NCI-H69 (cell line): ENCODE data around the gene CLDN22.

Experiments used
- DNase-seq: peaks from one replicate; lab custom pipeline; 2025; lab: John Stamatoyannopoulos, UW

Gene CLDN22

DNA sequence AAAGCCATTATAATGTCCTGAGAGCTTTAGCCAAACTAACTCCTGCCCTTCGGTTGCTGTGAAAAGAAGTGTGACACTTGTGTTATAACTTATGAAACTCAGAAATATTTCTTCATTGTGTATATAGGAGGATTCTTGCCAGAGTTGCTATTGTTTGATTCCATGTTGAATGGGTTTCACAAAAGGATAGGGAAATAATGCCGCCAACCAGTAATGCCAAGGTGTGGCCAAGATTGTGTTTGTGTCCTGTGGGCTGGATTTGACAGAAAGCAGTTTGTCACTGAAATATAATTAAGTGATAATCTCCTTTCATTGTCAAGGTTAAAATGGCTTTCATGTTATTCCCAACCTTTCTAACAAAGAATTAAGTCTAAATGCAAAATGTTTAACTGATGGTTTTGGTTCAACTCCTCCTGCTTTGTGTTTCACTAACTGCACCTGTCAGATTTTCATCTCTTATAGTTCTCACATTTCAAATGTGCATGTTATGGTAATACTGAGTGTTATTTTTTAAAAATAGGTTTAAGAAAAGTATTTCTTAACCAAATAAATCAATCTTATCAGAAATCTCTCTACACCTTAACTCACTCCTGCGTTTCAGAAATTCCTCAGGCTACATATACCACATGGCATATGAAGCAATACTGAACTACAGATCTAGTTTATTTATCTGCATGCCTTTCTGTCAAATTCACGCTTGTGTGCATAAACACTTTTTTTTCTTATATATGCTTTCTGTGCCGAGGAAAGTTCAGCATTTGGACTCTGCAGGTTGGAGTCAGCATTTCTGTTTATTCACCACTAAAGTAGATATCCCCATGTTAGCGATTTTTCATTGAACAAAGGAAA lies at the start of gene CLDN22:
Gene CLDN22, minus strand, starts transcription at position 66 of the 849 bp plus-strand sequence. Its CDS starts 58 bp downstream, at position 8.
- no peak for DNase-seq

DNA sequence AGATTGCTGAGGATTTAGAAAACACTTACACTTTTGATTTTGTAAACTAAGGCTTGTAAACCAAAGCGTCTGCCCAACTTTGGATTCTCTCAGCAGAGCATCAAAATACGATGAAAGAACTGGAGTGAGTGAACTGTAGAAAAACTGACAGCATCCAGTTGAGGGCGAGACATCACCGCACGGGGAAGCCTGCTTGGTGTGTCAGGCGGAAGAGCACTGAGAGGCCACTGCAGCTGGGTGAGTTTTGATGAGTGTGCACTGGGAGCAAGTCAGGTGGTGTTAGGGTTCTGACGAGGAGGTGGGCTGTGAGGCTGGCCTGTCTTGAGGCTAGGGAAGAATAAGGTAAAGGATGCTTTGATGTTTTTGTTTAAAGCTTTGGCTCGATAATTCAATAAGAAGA lies 49.0 kb upstream of the CLDN22 start:
- DNase-seq: no peak

DNA sequence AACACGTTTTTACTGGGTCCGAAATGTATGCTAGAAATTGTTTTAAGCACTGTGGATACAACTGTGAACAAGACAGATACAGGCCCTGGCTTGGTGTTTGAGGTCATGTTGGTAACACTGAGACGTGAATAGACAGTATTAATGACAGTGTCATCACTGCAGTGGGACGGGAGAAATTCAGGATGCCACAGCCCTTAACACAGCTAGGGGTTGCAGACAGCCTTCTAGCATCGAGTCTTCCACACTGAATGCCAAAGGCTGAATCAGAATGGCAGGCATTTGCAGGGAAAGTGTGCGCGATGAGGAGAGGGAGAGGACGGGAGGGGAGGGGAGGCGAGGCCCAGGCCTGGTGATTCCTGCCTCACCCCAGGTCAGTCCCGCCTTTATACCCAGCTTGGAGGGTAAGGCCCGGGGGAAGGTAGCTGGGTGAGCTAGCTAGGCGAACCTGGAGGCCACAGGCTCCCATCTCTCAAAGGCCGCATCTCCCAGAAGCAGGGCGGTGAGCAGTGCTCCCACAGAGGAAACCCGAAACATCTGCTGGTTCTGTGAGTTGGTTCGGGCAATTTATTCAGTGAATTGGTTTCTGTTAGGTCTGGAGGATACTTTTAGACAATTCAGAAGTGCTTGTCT lies 46.2 kb upstream of the CLDN22 start:
- DNase-seq: no peak

DNA sequence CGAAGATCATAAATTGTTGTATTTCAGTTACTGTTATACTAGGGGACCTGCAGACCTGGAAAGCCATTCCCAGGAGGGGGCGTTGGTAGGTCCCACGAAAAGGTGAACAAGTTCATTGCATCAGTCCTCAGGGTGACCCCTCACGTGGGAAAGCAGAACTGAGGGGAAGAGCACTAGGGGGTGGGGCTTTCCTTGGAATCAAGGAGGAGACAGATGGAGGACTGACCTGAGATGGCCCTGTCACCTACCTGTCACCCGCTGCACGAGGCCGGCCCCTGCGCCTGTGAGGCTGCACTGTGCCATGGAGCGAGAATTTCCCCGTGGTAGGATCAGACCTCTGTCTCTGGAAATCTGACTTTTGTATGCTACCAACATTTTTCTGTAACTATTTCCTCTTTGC lies 43.9 kb upstream of the CLDN22 start:
- no peak for DNase-seq

DNA sequence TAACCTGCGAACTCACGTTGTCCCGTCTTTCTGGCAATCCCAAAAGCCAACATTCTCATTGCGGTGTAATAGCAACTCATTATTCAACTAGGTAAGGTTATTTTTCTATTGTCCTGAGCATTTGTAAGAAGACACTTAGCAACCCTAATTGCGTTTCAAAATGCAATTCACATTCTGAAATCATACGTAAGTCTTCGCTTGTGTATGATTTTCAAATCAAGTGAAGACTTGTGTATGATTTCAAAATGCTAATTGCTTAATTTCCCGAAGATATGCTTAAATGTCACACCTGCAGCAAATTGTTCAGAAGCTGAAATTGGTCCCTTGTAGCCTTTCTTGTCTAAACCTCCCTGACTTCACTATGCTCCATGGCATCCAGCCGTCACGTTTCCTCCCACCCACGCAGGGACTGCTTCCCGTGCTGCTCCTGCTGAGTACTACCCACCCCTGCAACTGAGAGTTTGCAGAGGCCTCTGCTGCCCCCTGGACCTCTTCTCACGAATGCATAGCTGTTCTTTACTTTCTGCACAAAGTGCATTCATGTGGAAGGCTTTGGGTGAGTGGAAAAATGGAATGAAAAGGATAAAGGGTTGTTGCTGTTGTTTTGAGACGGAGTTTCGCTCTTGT lies 43.0 kb upstream of the CLDN22 start:
- peak; percentile 2 for DNase-seq

DNA sequence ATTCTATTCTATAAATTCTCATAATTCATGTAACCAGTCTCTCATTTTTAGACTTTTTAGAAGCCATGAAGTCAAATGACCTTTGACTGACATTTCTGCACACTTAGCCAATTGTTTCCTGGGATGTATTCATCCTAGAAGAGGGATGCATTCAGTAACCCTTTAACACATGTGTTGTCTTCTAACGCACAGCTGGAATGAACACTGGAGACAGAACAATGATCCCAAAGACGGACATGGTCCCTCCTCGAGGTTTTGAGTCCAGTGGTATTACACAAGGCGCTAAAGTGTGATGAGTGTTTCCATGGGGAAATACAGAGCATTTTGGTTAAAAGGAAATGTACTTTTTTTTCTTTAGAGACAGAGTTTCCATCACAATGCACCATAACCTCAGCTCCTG lies 42.0 kb upstream of the CLDN22 start:
- DNase-seq: no peak

DNA sequence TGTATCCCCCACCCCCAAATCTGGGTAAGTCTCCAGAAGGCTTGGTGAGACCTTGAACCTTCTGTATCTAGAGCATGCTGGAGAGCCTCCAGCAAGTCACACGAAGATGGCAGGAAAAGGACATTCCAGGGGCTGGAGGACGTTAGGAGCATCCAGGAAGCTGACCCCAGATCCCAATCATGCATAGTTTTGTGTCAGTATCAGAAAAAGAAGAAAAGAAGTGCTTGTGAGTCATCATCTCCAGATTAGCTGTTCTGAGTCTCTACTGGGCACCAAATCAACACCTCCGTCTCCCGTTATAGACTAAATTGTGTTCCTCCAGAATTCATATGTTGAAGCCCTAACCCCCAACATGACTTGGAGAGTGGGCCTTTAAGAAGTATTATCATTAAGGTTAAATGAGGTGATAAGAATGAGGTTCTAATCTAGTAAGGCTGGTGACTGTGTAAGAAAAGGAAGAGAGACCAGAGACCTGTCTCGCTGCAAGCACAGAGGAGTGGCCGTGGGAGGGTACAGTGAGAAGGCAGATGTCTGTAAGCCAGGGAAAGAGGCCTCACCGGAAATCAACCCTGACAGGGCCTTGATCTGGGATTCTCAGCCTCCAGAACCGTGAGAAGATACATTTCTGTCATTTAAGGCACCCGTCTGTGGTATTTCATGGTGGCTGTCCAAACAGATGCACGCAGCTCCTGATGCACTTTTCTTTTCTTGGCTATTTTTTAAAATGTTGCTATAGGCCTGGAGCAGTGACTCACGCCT lies 40.3 kb upstream of the CLDN22 start:
- DNase-seq: no peak

DNA sequence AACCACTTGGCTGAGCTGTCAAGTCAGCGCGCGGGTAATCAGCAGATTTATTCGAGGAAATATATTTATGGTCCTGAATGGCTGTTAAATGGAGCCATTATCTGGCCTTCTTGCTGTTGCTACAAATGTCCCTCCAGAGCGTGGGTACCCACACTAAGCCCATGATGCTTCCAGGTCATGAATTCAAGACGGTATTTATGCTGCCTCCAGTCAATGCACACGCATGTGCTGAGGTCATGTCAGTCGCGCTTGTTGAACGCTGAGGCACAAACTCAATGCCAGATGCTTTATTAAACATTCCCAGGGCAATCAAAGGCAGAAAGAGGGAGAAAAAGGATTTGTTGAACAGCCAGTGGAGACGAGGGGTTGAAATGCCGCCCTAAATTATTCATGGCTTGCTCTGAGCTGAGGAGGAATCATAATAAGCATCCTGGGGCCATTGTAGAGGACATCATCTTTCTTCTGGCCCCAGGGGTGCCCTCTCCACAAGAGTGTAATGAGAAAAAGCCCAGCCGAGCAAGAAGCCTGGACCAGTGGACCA lies 38.2 kb upstream of the CLDN22 start:
- DNase-seq: no peak

DNA sequence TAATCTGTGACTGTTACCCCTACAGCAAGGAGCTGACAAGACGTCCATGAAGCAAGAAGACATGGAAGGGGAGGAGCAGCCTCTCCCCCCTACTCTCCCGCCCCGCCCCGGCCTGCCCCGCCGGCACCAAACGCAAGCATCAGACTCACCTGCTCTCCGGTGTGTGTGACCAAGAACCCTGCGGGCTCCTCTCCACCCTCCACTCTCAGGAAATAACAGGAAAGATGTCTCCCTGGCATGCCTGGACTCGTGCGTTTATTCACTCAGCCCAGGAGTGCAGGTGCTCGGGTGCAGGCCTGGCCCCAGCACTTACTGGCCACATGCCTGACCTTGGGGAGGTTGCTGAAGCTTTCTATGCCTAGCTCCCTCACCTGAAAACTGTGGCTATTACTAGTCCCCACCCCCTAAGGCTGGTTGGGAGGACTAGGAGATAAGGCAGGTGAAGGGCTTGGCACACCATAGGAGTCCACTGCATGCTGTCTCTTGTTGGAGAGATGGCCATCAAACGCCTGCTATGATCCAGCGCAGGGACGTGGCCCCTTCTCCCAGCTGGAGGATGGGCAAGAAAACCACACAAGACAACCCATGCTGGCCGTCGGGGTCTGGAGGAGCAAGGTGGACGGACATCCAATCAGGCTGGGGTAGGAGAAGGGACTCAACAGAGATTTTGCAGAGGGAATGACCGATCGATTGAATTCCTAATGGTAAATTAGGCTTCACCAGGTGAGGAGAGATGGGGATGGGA lies 37.0 kb upstream of the CLDN22 start:
- DNase-seq: peak; percentile 77

DNA sequence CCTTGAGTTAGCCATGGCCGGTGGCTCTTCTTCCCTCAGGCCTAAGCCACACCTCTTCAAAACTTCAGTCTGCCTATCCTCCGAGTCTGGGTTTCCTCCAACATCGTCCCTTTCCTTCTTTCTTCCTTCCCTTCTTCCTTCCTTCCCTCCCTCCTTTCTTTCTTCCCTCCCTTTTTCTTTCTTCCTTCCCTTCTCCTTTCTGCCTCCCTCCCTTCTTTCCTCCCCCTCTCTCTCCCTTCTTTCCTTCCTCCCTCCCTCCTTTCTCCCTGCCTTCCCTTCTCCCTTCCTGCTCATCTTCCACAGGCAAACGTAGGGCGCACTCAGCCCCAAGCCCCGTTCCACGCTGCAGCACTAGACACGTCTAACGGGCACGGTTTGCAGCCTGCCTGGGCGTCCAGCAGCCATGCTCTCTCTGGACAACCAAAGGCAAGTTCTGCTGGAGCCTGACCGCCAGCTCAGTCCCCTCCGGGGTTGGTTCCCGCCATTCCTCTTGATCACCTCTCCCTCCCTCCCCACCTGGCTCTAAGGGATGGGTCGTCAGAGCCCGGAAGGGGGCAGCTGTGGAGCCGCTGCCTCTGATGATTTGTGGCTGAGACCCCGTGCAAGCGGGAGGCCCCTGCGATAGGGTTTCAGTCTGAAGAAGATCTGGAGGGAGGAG lies 36.2 kb upstream of the CLDN22 start:
- DNase-seq: peak; percentile 46

DNA sequence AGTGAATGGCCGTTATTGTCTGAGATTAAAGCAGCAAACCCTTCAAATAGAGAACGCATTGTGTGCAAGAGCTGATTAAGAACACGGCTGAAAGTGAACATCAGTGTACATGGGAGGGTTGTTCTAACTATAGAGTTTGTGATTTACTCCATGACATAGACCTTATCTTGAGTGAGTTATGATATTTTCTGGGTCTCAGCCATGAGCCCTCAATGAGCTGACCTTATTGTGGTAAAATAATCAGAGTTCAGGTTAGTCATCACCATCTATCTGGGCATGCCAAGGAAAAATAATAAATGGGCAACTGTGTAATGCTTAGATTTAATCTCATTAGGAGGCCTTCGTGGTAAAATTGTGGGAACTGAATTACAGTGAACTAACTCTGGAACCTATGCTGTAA lies 35.3 kb upstream of the CLDN22 start:
- no peak for DNase-seq

DNA sequence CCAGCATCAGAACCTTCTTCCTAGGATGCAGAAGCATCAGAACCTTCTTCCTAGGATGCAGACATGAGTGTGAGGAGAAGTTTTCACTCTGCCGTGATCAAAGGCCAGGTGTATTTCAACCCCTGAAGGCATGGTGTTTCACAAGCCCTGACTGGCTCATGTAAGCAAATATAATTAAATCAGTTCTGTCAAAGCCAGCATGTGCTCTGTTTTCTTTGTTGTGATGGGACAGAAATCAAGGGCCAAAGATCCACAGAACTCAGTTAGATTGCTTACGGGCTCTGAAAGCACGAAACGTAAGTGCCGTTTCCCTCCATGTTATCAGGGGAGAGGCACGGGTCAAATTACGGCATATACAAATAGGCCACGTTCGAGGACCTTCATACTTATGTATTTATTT lies 34.1 kb upstream of the CLDN22 start:
- DNase-seq: peak; percentile 83

DNA sequence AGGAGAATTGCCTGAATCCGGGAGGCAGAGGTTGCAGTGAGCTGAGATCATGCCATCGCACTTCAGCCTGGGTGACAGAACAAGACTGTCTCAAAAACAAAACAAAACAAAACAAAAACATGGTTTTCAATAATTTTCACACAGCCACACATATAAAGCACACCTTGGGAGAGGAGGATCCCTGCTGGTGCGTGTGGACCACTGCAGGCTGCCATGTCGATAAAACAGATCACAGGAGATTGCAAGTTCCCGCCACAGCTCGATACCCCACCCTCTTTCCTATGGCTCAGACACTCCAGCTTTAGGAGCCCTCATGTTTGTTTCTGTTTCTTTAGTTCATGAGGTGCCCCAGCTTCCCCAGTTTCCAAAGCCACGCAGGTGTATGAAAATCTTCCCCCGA lies 33.5 kb upstream of the CLDN22 start:
- peak; percentile 15 for DNase-seq

DNA sequence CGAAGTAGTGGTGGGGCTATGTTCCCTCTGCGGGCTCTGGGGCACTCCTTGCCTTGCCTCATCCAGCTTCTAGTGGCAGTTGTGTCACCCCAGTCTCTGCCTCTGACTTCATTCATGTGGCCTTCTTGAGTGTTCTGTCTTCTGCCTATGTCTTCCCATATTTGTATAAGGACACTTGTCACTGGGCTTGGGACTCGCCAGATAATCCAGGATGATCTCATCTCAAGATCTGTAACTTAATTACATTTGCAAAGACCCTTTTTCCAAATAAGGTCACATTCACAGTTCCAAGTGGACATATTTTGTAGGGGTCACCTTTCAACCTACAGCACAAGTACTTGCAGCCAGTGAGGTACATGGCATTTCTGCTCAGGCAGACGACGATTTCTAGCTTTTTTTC lies 32.5 kb upstream of the CLDN22 start:
- DNase-seq: no peak

DNA sequence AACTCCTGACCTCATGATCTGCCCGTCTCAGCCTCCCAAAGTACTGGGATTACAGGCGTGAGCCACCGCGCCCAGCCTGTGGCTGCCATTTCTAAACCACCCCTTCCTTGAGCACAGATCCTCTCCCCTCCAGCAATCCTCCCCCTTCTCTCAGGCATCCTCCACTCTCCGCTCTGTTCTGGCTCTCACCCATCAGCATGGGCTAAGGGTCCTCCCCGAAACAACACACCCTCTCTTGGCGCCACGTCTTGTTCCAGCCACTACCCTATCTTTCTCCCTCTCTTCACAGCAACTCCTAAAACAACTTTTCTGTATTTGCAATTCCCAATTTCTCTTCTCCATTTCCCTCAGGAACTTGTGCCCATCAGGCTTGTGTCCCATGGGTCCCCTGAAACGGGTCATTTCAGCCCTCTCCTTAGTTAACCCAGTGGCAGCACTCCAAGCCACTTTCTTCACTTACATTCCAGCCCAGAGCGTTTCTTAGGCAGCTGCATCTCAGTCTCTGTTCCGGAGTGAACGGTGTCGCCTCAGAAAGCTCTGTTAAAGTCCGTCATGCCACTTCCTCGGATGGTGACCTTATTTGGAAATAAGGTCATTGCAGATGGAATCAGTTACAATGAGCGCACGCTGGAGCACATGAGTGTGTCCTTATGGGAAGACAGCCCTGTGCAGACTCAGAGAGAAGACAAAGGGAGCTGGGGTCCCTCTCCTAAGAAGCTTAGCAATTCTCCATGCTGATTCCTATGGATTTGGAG lies 30.4 kb upstream of the CLDN22 start:
- no peak for DNase-seq

DNA sequence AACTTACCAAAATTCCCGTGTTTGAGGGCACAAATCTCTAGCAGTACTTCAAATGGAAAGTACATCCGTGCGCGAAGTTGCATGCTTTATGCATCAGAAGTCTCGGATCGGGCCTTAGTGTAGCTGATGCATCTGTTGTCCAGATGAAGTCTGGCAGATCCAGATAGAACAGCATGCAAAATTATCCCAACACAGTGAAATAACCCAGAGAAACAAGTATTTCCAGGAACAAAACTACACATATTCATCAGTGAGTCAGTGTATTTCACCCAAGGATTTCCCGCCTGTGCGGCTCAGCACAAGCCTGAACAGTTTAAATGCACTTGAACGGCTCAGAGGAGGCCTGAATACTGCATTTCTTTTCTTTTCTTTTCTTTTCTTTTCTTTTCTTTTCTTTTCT lies 29.6 kb upstream of the CLDN22 start:
- no peak for DNase-seq

DNA sequence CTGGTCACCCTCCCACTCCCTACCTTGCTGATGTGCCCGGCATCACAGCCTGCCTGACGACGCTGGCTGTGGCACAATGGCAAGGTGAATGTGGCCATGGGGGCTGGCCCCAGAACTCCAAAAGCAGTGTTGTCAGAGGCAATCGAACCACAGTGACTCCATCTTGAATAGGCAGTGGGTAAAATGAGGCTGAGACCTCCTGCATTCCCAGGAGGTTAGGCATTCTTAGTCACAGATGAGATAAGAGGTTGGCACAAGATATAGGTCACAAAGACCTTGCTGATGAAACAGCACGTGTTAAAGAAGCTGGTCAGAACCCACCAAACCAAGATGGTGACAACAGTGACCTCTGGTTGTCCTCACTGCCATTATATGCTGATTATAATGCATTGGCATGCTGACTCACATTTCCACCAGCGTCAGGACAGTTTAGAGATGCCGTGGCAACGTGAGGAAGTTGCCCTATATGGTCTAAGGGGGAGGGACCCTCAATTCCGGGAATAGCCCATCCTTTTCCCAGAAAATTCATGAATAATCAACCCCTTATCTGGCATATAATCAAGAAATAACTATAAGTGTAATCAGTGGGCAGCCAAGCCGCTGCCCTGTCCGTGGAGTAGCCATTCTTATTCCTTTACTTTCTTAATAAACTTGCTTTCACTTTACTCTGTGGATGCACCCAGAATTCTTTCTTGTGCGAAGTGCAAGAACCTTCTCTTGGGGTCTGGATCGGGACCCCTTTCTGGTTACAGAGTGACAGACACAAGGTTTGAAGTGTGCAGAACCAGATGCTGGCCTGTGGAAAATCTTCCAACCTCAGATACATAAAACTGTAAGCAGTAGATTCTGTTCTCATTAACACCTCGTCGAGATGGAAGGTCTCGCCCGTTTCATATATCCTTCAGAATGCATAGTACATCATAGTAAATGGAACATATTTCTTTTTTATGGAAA lies 28.9 kb upstream of the CLDN22 start:
- no peak for DNase-seq

DNA sequence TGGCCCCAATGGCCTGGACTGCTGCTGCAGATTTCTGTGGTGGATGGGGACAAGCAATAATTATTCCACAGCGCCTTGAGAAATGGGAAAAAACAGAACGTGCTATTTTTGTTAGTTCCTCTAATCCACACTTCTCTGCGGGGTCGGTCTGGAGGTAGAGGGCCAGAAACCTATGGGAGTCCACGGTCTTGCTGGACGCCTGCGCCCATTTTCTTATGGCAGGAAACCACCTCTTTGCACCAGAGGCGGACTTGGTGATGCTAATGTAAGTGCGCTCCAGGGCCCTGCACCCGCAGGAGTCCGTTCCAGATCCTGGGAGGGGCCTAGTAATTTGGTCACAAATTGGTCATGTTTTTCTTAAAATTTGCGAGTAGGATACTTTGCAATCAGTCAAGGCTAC lies 28.1 kb upstream of the CLDN22 start:
- no peak for DNase-seq

DNA sequence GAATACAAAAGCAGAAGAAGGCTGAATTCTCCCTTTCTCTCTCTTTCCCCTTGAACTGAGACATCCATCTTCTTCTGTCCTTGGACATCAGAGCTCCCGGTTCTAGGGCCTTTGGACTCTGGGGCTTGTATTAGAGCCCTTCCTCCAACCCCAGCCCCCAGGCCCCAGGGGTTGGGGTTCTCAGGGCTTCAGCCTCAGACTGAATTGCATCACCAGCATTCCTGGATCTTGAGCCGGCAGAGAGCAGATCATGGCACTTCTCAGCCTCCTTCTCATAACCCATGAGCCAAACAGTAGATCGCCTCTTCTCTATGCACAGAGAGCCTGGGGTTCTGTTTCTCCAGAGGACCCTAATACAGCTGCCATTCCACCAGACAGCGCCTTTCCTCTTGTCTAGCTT lies 27.5 kb upstream of the CLDN22 start:
- no peak for DNase-seq
